Right lobe of liver (tissue), 6 donors: Measurements from ENCODE around the gene SLC45A1. TPM values are rescaled to one million over a fixed set of nuclear protein-coding genes. Genes with fewer than 3 reads are reported as not detected.

Source experiments
- ATAC-seq, 4 donors: fragments of 200-7000 bp; cut with Tn5 transposase; one replicate each; pipeline ENCODE4 v1.9.1; 2020; ENCODE audit warnings: mild to moderate bottlenecking in 4 of 4, moderate library complexity in 4 of 4
- DNase-seq, 3 donors: peaks; one replicate each; pipeline ENCODE4 v3.0.0-alpha.2; 2020
- H3K27ac ChIP-seq, 3 donors: fragments of 200-600 bp; one replicate each; pipeline ENCODE4 v1.8.0; 2022
- H3K27me3 ChIP-seq, 2 donors: fragments of 200-600 bp; one replicate each; pipeline ENCODE4 v1.8.0; 2022
- H3K36me3 ChIP-seq, 4 donors: fragments of 200-600 bp; sonication (generic) in 1 of 4; one replicate each; pipeline versions ENCODE4 v1.5.1 to v1.8.0; 2017 to 2022; ENCODE audit warnings: control low read depth in 1 of 4
- H3K4me1 ChIP-seq, 4 donors: fragments of 200-600 bp; sonication (generic) in 1 of 4; one replicate each; pipeline versions ENCODE4 v1.5.1 to v1.8.0; 2017 to 2022; ENCODE audit warnings: control low read depth in 1 of 4
- H3K4me3 ChIP-seq, 3 donors: fragments of 200-600 bp; one replicate each; pipeline ENCODE4 v1.8.0; 2022
- H3K9me3 ChIP-seq, 4 donors: fragments of 200-600 bp; sonication (generic) in 1 of 4; one replicate each; pipeline versions ENCODE4 v1.5.1 to v1.8.0; 2017 to 2022; ENCODE audit warnings: control low read depth in 1 of 4
- CTCF ChIP-seq, 4 donors: fragments of 200-600 bp in 3 of 4; fragments of 450-650 bp in 1 of 4; IDR thresholded peaks; one replicate each; pipeline versions ENCODE4 v1.5.1 to v1.8.0; 2016 to 2022; ENCODE audit warnings: antibody characterized with exemption in 4 of 4, mild to moderate bottlenecking in 2 of 4
- POLR2A ChIP-seq: fragments of 450-650 bp; IDR thresholded peaks from one replicate; pipeline ENCODE4 v1.6.1; 2017; ENCODE audit warnings: antibody characterized with exemption, mild to moderate bottlenecking
- WGBS: methylation state at CpG from one replicate; pipeline ENCODE4 v1.1.6; 2018; ENCODE audit warnings: low coverage, low lambda C conversion rate; ENCODE audit not compliant: insufficient coverage; ENCODE audit errors: missing lambda C conversion rate; 5-methylcytosine and 5-hydroxymethylcytosine counted together
- intact Hi-C, 2 donors: fragments of 100-400 bp; cut with DNase I; formaldehyde crosslinking; loops; one replicate each; pipeline versions ENCODE4 v1.11.2 to v1.14.1; 2022
- total RNA-seq, 6 experiments: library from RNA; depleted of rRNA in 2 of 6; stranded (reverse); fragments of >200 nt in 2 of 6; fragmentation: NEBNext Ultra II Directional in 3 of 6; extraction: Animal tissue kit (Norgen Biotek cat#: 25700) in 3 of 6; gene quantifications; one replicate each; pipeline versions ENCODE4 v1.1.0 to v1.2.4, GENCODE V29; 2016 to 2023
- donor health status: DM: no; HTN: yes; CAD: no.
- donor health status: DM: no; HTN: no; CAD: no.
- donor health status: DM: no; HTN: no; CAD: no.
- donor health status: DM: no; HTN: yes; CAD: no.
- donor health status: DM: no; HTN: yes; CAD: no.

The SLC45A1 gene
- total RNA-seq, 6 experiments from 2014 or later, result 0.13 to 0.53 (median 0.25) TPM; not detected in 1

- no peak overlapping the region for H3K27ac ChIP-seq
- TF ChIP-seq CTCF (IDR thresholded peaks at IDR 0.05) (no peak), POLR2A (no peak)
- 85% methylated on average over 2 of the region's 4 CpGs for WGBS
- H3K27me3 ChIP-seq, result no peaks in the 10 kb centered on the region
- DNase-seq (no peak), ATAC-seq (no peak)
- H3K36me3 ChIP-seq, result no peaks in the 10 kb centered on the region
- no peak overlapping the region for H3K4me3 ChIP-seq
- H3K9me3 ChIP-seq, result no peaks in the 10 kb centered on the region
- intact Hi-C loops, result no loop called here
- no peaks in the 10 kb centered on the region for H3K4me1 ChIP-seq
Measured at GRCh38 chr1:8303876-8304275, 14.0 kb upstream of the SLC45A1 start.

GRCh38 chr1:8307628-8308027 is 10.3 kb upstream of the SLC45A1 start:
- WGBS, result 72% methylated on average over 3 of the region's 4 CpGs
- no peaks in the 10 kb centered on the region for H3K36me3 ChIP-seq
- H3K4me3 ChIP-seq, result no peak overlapping the region
- H3K4me1 ChIP-seq, result peaks cover 0 to 12% (median 5%) of the 10 kb centered on the region in 4 donors
- no peak overlapping the region for H3K27ac ChIP-seq
- intact Hi-C loops, result no loop called here
- DNase-seq, result no peak
- H3K9me3 ChIP-seq, result no peaks in the 10 kb centered on the region
- no peak for ATAC-seq
- TF ChIP-seq CTCF (IDR thresholded peaks at IDR 0.05) (no peak), POLR2A (no peak)
- H3K27me3 ChIP-seq, result no peaks in the 10 kb centered on the region

GRCh38 chr1:8311068-8311718 is 6.7 kb upstream of the SLC45A1 start:
- TF ChIP-seq POLR2A (no peak), CTCF (IDR thresholded peaks at IDR 0.05) (no peak)

GRCh38 chr1:8312235-8313218 is 5.4 kb upstream of the SLC45A1 start:
- peaks cover 0 to 28% (median 13%) of the 10 kb centered on the region in 4 donors for H3K4me1 ChIP-seq
- no peaks in the 10 kb centered on the region for H3K9me3 ChIP-seq
- H3K4me3 ChIP-seq, result no peak overlapping the region
- intact Hi-C loops, result loop anchor here (5.0 to 10.0 kb wide), 3 partner anchors 48 to 285 kb away; partner anchors contain the start of gene ERRFI1 (in 1 of the 2)
- TF ChIP-seq CTCF (IDR thresholded peaks at IDR 0.05), result peak in 1 of 4 donors; percentile 2
- peak; percentile 13 for TF ChIP-seq POLR2A
- H3K27ac ChIP-seq, result peak overlapping the region; percentile 47 to 83 (median 60)
- peak; percentile 63 to 93 (median 89) for DNase-seq
- 56% methylated on average over 17 of the region's 17 CpGs for WGBS
- no peaks in the 10 kb centered on the region for H3K27me3 ChIP-seq
- no peaks in the 10 kb centered on the region for H3K36me3 ChIP-seq
- peak; percentile 69 to 88 (median 84) for ATAC-seq

More at GRCh38 chr1:8311068-8311718, 6.7 kb upstream of the SLC45A1 start:
- H3K36me3 ChIP-seq, result no peaks in the 10 kb centered on the region
- peak overlapping the region in 2 of 3 donors; percentile 60 to 83 for H3K27ac ChIP-seq
- no peak overlapping the region for H3K4me3 ChIP-seq
- ATAC-seq (no peak), DNase-seq (no peak)
- 40% methylated on average over 1 of the region's 1 CpG for WGBS
- H3K9me3 ChIP-seq, result no peaks in the 10 kb centered on the region
- intact Hi-C loops, result loop anchor here (5.0 to 10.0 kb wide), 3 partner anchors 46 to 284 kb away; partner anchors contain the start of gene ERRFI1 (in 1 of the 2)
- H3K27me3 ChIP-seq, result no peaks in the 10 kb centered on the region
- peaks cover 0 to 28% (median 13%) of the 10 kb centered on the region in 4 donors for H3K4me1 ChIP-seq
